Measurements from ENCODE around the gene LIN28B.
A peak's percentile ranks its signal among the peaks of the same experiment; 100 is the strongest.

The LIN28B gene

GRCh38 chr6:105099371-105099770 is 142.5 kb downstream of the LIN28B start:
- Histone ChIP-seq H3K4me1 (ENCODE audit: control insufficient read depth, insufficient read depth, low read length) (no peaks in the 10 kb centered on the region), H3K9me3 (ENCODE audit: control insufficient read depth, low read length) (no peaks in the 10 kb centered on the region), H3K36me3 (ENCODE audit: control insufficient read depth, insufficient read depth, low read length, severe bottlenecking) (no peaks in the 10 kb centered on the region), H3K9ac (ENCODE audit: low read length) (no peak overlapping the region), H3K27me3 (replicated peaks; ENCODE audit: control insufficient read depth, insufficient read depth, low read length) (no peaks in the 10 kb centered on the region), H3K4me3 (ENCODE audit: low read length) (no peak overlapping the region)
- no peak for DNase-seq (ENCODE audit: low read depth)

- Histone ChIP-seq H3K27me3 (replicated peaks; ENCODE audit: control insufficient read depth, insufficient read depth, low read length) (no peaks in the 10 kb centered on the region), H3K9ac (ENCODE audit: low read length) (no peak overlapping the region), H3K4me1 (ENCODE audit: control insufficient read depth, insufficient read depth, low read length) (no peaks in the 10 kb centered on the region), H3K4me3 (ENCODE audit: low read length) (no peak overlapping the region), H3K36me3 (ENCODE audit: control insufficient read depth, insufficient read depth, low read length, severe bottlenecking) (no peaks in the 10 kb centered on the region), H3K9me3 (ENCODE audit: control insufficient read depth, low read length) (no peaks in the 10 kb centered on the region)
- DNase-seq (ENCODE audit: low read depth), result no peak
These were observed 145.3 kb downstream of the LIN28B start for GRCh38 chr6:105102186-105102585.

- Histone ChIP-seq H3K9me3 (ENCODE audit: control insufficient read depth, low read length) (no peaks in the 10 kb centered on the region), H3K27me3 (replicated peaks; ENCODE audit: control insufficient read depth, insufficient read depth, low read length) (no peaks in the 10 kb centered on the region)
- DNase-seq (ENCODE audit: low read depth), result no peak
These were observed 148.2 kb downstream of the LIN28B start for GRCh38 chr6:105105094-105105493.

GRCh38 chr6:105106260-105106659 is 149.4 kb downstream of the LIN28B start:
- Histone ChIP-seq H3K9ac (ENCODE audit: low read length) (no peak overlapping the region), H3K9me3 (ENCODE audit: control insufficient read depth, low read length) (no peaks in the 10 kb centered on the region), H3K4me1 (ENCODE audit: control insufficient read depth, insufficient read depth, low read length) (no peaks in the 10 kb centered on the region), H3K27me3 (replicated peaks; ENCODE audit: control insufficient read depth, insufficient read depth, low read length) (no peaks in the 10 kb centered on the region), H3K4me3 (ENCODE audit: low read length) (no peak overlapping the region), H3K36me3 (ENCODE audit: control insufficient read depth, insufficient read depth, low read length, severe bottlenecking) (no peaks in the 10 kb centered on the region)
- DNase-seq (ENCODE audit: low read depth), result no peak

More at GRCh38 chr6:105105094-105105493, 148.2 kb downstream of the LIN28B start:
- H3K4me1 ChIP-seq (ENCODE audit: control insufficient read depth, insufficient read depth, low read length), result no peaks in the 10 kb centered on the region
- no peaks in the 10 kb centered on the region for H3K36me3 ChIP-seq (ENCODE audit: control insufficient read depth, insufficient read depth, low read length, severe bottlenecking)
- H3K4me3 ChIP-seq (ENCODE audit: low read length), result no peak overlapping the region
- no peak overlapping the region for H3K9ac ChIP-seq (ENCODE audit: low read length)

- Histone ChIP-seq H3K4me1 (ENCODE audit: control insufficient read depth, insufficient read depth, low read length) (no peaks in the 10 kb centered on the region), H3K9ac (ENCODE audit: low read length) (no peak overlapping the region), H3K36me3 (ENCODE audit: control insufficient read depth, insufficient read depth, low read length, severe bottlenecking) (no peaks in the 10 kb centered on the region), H3K9me3 (ENCODE audit: control insufficient read depth, low read length) (no peaks in the 10 kb centered on the region), H3K27me3 (replicated peaks; ENCODE audit: control insufficient read depth, insufficient read depth, low read length) (no peaks in the 10 kb centered on the region), H3K4me3 (ENCODE audit: low read length) (no peak overlapping the region)
- peak; percentile 20 for DNase-seq (ENCODE audit: low read depth)
These were observed 150.3 kb downstream of the LIN28B start for GRCh38 chr6:105107207-105107606.

GRCh38 chr6:105108631-105109262 is 151.8 kb downstream of the LIN28B start:
- no peaks in the 10 kb centered on the region for H3K27me3 ChIP-seq (replicated peaks; ENCODE audit: control insufficient read depth, insufficient read depth, low read length)
- DNase-seq (ENCODE audit: low read depth), result no peak
- H3K36me3 ChIP-seq (ENCODE audit: control insufficient read depth, insufficient read depth, low read length, severe bottlenecking), result no peaks in the 10 kb centered on the region
- no peak overlapping the region for H3K9ac ChIP-seq (ENCODE audit: low read length)
- no peaks in the 10 kb centered on the region for H3K4me1 ChIP-seq (ENCODE audit: control insufficient read depth, insufficient read depth, low read length)
- no peaks in the 10 kb centered on the region for H3K9me3 ChIP-seq (ENCODE audit: control insufficient read depth, low read length)
- H3K4me3 ChIP-seq (ENCODE audit: low read length), result no peak overlapping the region

GRCh38 chr6:105109955-105110895 is 153.3 kb downstream of the LIN28B start:
- Histone ChIP-seq H3K36me3 (ENCODE audit: control insufficient read depth, insufficient read depth, low read length, severe bottlenecking) (no peaks in the 10 kb centered on the region), H3K4me1 (ENCODE audit: control insufficient read depth, insufficient read depth, low read length) (no peaks in the 10 kb centered on the region), H3K4me3 (ENCODE audit: low read length) (no peak overlapping the region), H3K27me3 (replicated peaks; ENCODE audit: control insufficient read depth, insufficient read depth, low read length) (no peaks in the 10 kb centered on the region), H3K9me3 (ENCODE audit: control insufficient read depth, low read length) (no peaks in the 10 kb centered on the region), H3K9ac (ENCODE audit: low read length) (no peak overlapping the region)
- DNase-seq (ENCODE audit: low read depth), result no peak

GRCh38 chr6:105111105-105111504 is 154.2 kb downstream of the LIN28B start:
- Histone ChIP-seq H3K4me3 (ENCODE audit: low read length) (no peak overlapping the region), H3K9me3 (ENCODE audit: control insufficient read depth, low read length) (no peaks in the 10 kb centered on the region), H3K9ac (ENCODE audit: low read length) (no peak overlapping the region), H3K4me1 (ENCODE audit: control insufficient read depth, insufficient read depth, low read length) (no peaks in the 10 kb centered on the region), H3K36me3 (ENCODE audit: control insufficient read depth, insufficient read depth, low read length, severe bottlenecking) (no peaks in the 10 kb centered on the region), H3K27me3 (replicated peaks; ENCODE audit: control insufficient read depth, insufficient read depth, low read length) (no peaks in the 10 kb centered on the region)
- no peak for DNase-seq (ENCODE audit: low read depth)

GRCh38 chr6:105111871-105112270 is 155.0 kb downstream of the LIN28B start:
- H3K4me3 ChIP-seq (ENCODE audit: low read length), result no peak overlapping the region
- no peaks in the 10 kb centered on the region for H3K27me3 ChIP-seq (replicated peaks; ENCODE audit: control insufficient read depth, insufficient read depth, low read length)
- no peaks in the 10 kb centered on the region for H3K36me3 ChIP-seq (ENCODE audit: control insufficient read depth, insufficient read depth, low read length, severe bottlenecking)
- no peaks in the 10 kb centered on the region for H3K4me1 ChIP-seq (ENCODE audit: control insufficient read depth, insufficient read depth, low read length)
- no peaks in the 10 kb centered on the region for H3K9me3 ChIP-seq (ENCODE audit: control insufficient read depth, low read length)
- H3K9ac ChIP-seq (ENCODE audit: low read length), result no peak overlapping the region
- no peak for DNase-seq (ENCODE audit: low read depth)

- H3K4me3 ChIP-seq (ENCODE audit: low read length), result no peak overlapping the region
- no peaks in the 10 kb centered on the region for H3K27me3 ChIP-seq (replicated peaks; ENCODE audit: control insufficient read depth, insufficient read depth, low read length)
- DNase-seq (ENCODE audit: low read depth), result no peak
- no peak overlapping the region for H3K9ac ChIP-seq (ENCODE audit: low read length)
- no peaks in the 10 kb centered on the region for H3K9me3 ChIP-seq (ENCODE audit: control insufficient read depth, low read length)
- no peaks in the 10 kb centered on the region for H3K4me1 ChIP-seq (ENCODE audit: control insufficient read depth, insufficient read depth, low read length)
- H3K36me3 ChIP-seq (ENCODE audit: control insufficient read depth, insufficient read depth, low read length, severe bottlenecking), result no peaks in the 10 kb centered on the region
These were observed 155.7 kb downstream of the LIN28B start for GRCh38 chr6:105112577-105112976.

- Histone ChIP-seq H3K9me3 (ENCODE audit: control insufficient read depth, low read length) (no peaks in the 10 kb centered on the region), H3K4me3 (ENCODE audit: low read length) (no peak overlapping the region), H3K36me3 (ENCODE audit: control insufficient read depth, insufficient read depth, low read length, severe bottlenecking) (no peaks in the 10 kb centered on the region), H3K4me1 (ENCODE audit: control insufficient read depth, insufficient read depth, low read length) (no peaks in the 10 kb centered on the region), H3K9ac (ENCODE audit: low read length) (no peak overlapping the region), H3K27me3 (replicated peaks; ENCODE audit: control insufficient read depth, insufficient read depth, low read length) (no peaks in the 10 kb centered on the region)
- no peak for DNase-seq (ENCODE audit: low read depth)
These were observed 156.5 kb downstream of the LIN28B start for GRCh38 chr6:105113422-105113821.
